DOHH2 (cell line): Measurements from ENCODE around the gene AFMID.

ENCODE experiments used
- H3F3A ChIP-seq: fragments of 200-600 bp; sonication (generic), shearing (Covaris generic); 2 replicates; pipeline ENCODE4 v1.6.0; 2016; ENCODE audit warnings: antibody characterized with exemption, mild to moderate bottlenecking; ENCODE audit not compliant: control insufficient read depth, insufficient read depth
- H3K27ac ChIP-seq: fragments of 200-600 bp; sonication (generic); 2 replicates; pipeline ENCODE4 v1.5.1; 2014; ENCODE audit warnings: low read depth, mild to moderate bottlenecking, low read length, moderate library complexity
- H3K27me3 ChIP-seq: fragments of 200-600 bp; sonication (generic); 2 replicates; pipeline ENCODE4 v1.6.1; 2014; ENCODE audit warnings: mild to moderate bottlenecking, low read length, mixed read lengths; ENCODE audit not compliant: control insufficient read depth
- H3K36me3 ChIP-seq: fragments of 200-600 bp; sonication (generic); 2 replicates; pipeline ENCODE4 v1.6.1; 2014; ENCODE audit warnings: mild to moderate bottlenecking, low read length, moderate library complexity, mixed read lengths; ENCODE audit not compliant: control insufficient read depth
- H3K4me1 ChIP-seq: fragments of 200-600 bp; sonication (generic); 2 replicates; pipeline ENCODE4 v1.6.1; 2014; ENCODE audit warnings: mild to moderate bottlenecking, low read length, mixed read lengths; ENCODE audit not compliant: control insufficient read depth
- H3K4me2 ChIP-seq: fragments of 200-600 bp; sonication (generic); 2 replicates; pipeline ENCODE4 v1.6.0; 2014; ENCODE audit warnings: mild to moderate bottlenecking, low read length, moderate library complexity
- H3K4me3 ChIP-seq: fragments of 200-600 bp; sonication (generic); 2 replicates; pipeline ENCODE4 v1.5.1; 2014; ENCODE audit warnings: mild to moderate bottlenecking, low read length, mixed read lengths
- H3K79me2 ChIP-seq: fragments of 200-600 bp; sonication (generic); 2 replicates; pipeline ENCODE4 v1.6.1; 2014; ENCODE audit warnings: mild to moderate bottlenecking, low read length, mixed read lengths; ENCODE audit not compliant: control insufficient read depth
- H3K9me2 ChIP-seq: fragments of 200-600 bp; sonication (generic); replicated peaks from 2 replicates; pipeline ENCODE4 v1.6.1; 2014; ENCODE audit warnings: mild to moderate bottlenecking, low read length, mixed read lengths; ENCODE audit not compliant: control insufficient read depth
- H3K9me3 ChIP-seq: fragments of 200-600 bp; sonication (generic); 2 replicates; pipeline ENCODE4 v1.6.1; 2014; ENCODE audit warnings: antibody characterized with exemption, low read length, mixed read lengths; ENCODE audit not compliant: control insufficient read depth, insufficient read depth
- H4K20me1 ChIP-seq: fragments of 200-600 bp; sonication (generic); 2 replicates; pipeline ENCODE4 v1.6.0; 2014; ENCODE audit warnings: low read depth, mild to moderate bottlenecking, antibody characterized with exemption, low read length, moderate library complexity; ENCODE audit not compliant: control insufficient read depth, insufficient read depth
- CTCF ChIP-seq: fragments of 200-600 bp; sonication (generic); IDR thresholded peaks from one replicate; pipeline ENCODE4 v1.5.1; 2014; ENCODE audit warnings: antibody characterized with exemption, mild to moderate bottlenecking, low read depth, low read length; ENCODE audit not compliant: poor library complexity, severe bottlenecking
- EZH2phosphoT487 ChIP-seq: fragments of 200-600 bp; sonication (generic); IDR thresholded peaks from 2 replicates; pipeline ENCODE4 v1.6.1; 2017; ENCODE audit warnings: borderline replicate concordance, mild to moderate bottlenecking, antibody characterized with exemption, low read length, moderate library complexity, mixed read lengths

The AFMID gene

GRCh38 chr17:78239489-78239931 lies 52.3 kb downstream of the AFMID start:
- peaks cover 63% of the 10 kb centered on the region for H3K4me1 ChIP-seq
- TF ChIP-seq CTCF (no peak), EZH2phosphoT487 (no peak)
- H3K4me2 ChIP-seq = peak overlapping the region; percentile 81
- H3K36me3 ChIP-seq = no peaks in the 10 kb centered on the region
- no peaks in the 10 kb centered on the region for H4K20me1 ChIP-seq
- peak overlapping the region; percentile 56 for H3K4me3 ChIP-seq
- no peaks in the 10 kb centered on the region; the same call in 1 of the 2 replicates for H3K9me3 ChIP-seq
- H3K27ac ChIP-seq = peak overlapping the region; percentile 95
- H3F3A ChIP-seq = peaks cover 30% of the 10 kb centered on the region
- no peaks in the 10 kb centered on the region for H3K9me2 ChIP-seq
- H3K27me3 ChIP-seq = no peaks in the 10 kb centered on the region
- no peaks in the 10 kb centered on the region for H3K79me2 ChIP-seq

- Histone ChIP-seq H3K4me3 (0 out of 2 replicates have a peak overlapping the region, but pooled peaks have one; percentile 47), H3K36me3 (no peaks in the 10 kb centered on the region), H4K20me1 (no peaks in the 10 kb centered on the region), H3K4me1 (peaks cover 63% of the 10 kb centered on the region), H3K27ac (peak overlapping the region; percentile 95), H3K9me2 (no peaks in the 10 kb centered on the region), H3K79me2 (no peaks in the 10 kb centered on the region), H3K9me3 (no peaks in the 10 kb centered on the region; the same call in 1 of the 2 replicates), H3F3A (peaks cover 30% of the 10 kb centered on the region), H3K27me3 (no peaks in the 10 kb centered on the region), H3K4me2 (peak overlapping the region; percentile 81)
- TF ChIP-seq CTCF (no peak), EZH2phosphoT487 (no peak)
Observed at GRCh38 chr17:78240012-78240655, 53.0 kb downstream of the AFMID start.

GRCh38 chr17:78240839-78241238 lies 53.7 kb downstream of the AFMID start:
- Histone ChIP-seq H3K36me3 (no peaks in the 10 kb centered on the region), H3K79me2 (no peaks in the 10 kb centered on the region), H3K4me1 (peaks cover 63% of the 10 kb centered on the region), H3K4me2 (peak overlapping the region; percentile 60; the same call in 1 of the 2 replicates), H3K9me3 (no peaks in the 10 kb centered on the region; the same call in 1 of the 2 replicates), H3K27ac (peak overlapping the region; percentile 95), H3F3A (peaks cover 30% of the 10 kb centered on the region), H3K27me3 (no peaks in the 10 kb centered on the region), H3K4me3 (no peak overlapping the region; the same call in 1 of the 2 replicates), H4K20me1 (no peaks in the 10 kb centered on the region), H3K9me2 (no peaks in the 10 kb centered on the region)
- no peak for TF ChIP-seq CTCF
